IMR-90 (cell line): ENCODE results near the gene STX18. TPM values are rescaled to one million over a fixed set of nuclear protein-coding genes. Genes with fewer than 3 reads are reported as not detected.
A peak's percentile ranks its signal among the peaks of the same experiment; 100 is the strongest.

Experiments used
- ATAC-seq: fragments of 200-7000 bp; cut with Tn5 transposase; 2 replicates; pipeline ENCODE4 v1.9.1; 2020; ENCODE audit warnings: low read depth, mild to moderate bottlenecking, moderate library complexity
- BruUV-seq: library from RNA; stranded (reverse); fragments of 400-500 nt; replicated peaks from 2 replicates; lab custom pipeline; 2021; lab: Mats Ljungman, UMichigan
- CTCF ChIA-PET: fragments of 300-600 bp; formaldehyde crosslinking; extraction: SDS; loops from one replicate; lab custom pipeline; 2021; ENCODE audit warnings: antibody characterized with exemption; lab: Yijun Ruan, JAX
- POLR2A ChIA-PET: fragments of 300-600 bp; sonication (Branson Sonifier 250); formaldehyde crosslinking; loops from one replicate; lab custom pipeline; 2022; ENCODE audit warnings: antibody characterized with exemption; ENCODE audit not compliant: unreplicated experiment; lab: Charles Lee
- DNase-seq: peaks from one replicate; pipeline ENCODE4 v3.0.0; 2013
- H2AFZ ChIP-seq: replicated peaks from 2 replicates; pipeline ENCODE3; 2013; ENCODE audit warnings: low read length, mild to moderate bottlenecking; ENCODE audit not compliant: poor library complexity
- H2AK5ac ChIP-seq: 2 replicates; pipeline ENCODE4 v1.6.1; 2013; ENCODE audit warnings: low read depth, low read length, inconsistent platforms
- H2AK9ac ChIP-seq: replicated peaks from 2 replicates; pipeline ENCODE3; 2013; ENCODE audit warnings: mild to moderate bottlenecking, low read depth, low read length, moderate library complexity; ENCODE audit not compliant: poor library complexity
- H2BK120ac ChIP-seq: 2 replicates; pipeline ENCODE4 v1.6.1; 2013; ENCODE audit warnings: low read depth, low read length, inconsistent platforms
- H2BK15ac ChIP-seq: 3 replicates; pipeline ENCODE4 v1.6.1; 2013; ENCODE audit warnings: low read depth, low read length, inconsistent platforms
- H2BK20ac ChIP-seq: 2 replicates; pipeline ENCODE4 v1.6.1; 2013; ENCODE audit warnings: low read depth, mild to moderate bottlenecking, inconsistent platforms, low read length, moderate library complexity
- H2BK5ac ChIP-seq: 2 replicates; pipeline ENCODE4 v1.6.1; 2013; ENCODE audit warnings: mild to moderate bottlenecking, low read depth, low read length, inconsistent platforms; ENCODE audit not compliant: poor library complexity, severe bottlenecking
- H3K14ac ChIP-seq: replicated peaks from 2 replicates; pipeline ENCODE4 v1.6.1; 2013; ENCODE audit warnings: low read depth, low read length, inconsistent platforms
- H3K18ac ChIP-seq: 2 replicates; pipeline ENCODE4 v1.6.1; 2013; ENCODE audit warnings: low read depth, low read length, control low read depth
- H3K23ac ChIP-seq: 2 replicates; pipeline ENCODE4 v1.6.1; 2013; ENCODE audit warnings: low read depth, low read length, inconsistent platforms
- H3K27ac ChIP-seq: 2 replicates; pipeline ENCODE4 v1.5.1; 2013; ENCODE audit warnings: mild to moderate bottlenecking, control low read depth, low read length; ENCODE audit not compliant: insufficient read depth
- H3K27me3 ChIP-seq: 2 replicates; pipeline ENCODE4 v1.6.1; 2013; ENCODE audit warnings: low read length; ENCODE audit not compliant: control insufficient read depth, insufficient read depth
- H3K36me3 ChIP-seq: 2 replicates; pipeline ENCODE4 v1.6.1; 2013; ENCODE audit warnings: low read length, mixed read lengths; ENCODE audit not compliant: control insufficient read depth, insufficient read depth
- H3K4ac ChIP-seq: 2 replicates; pipeline ENCODE4 v1.6.1; 2013; ENCODE audit warnings: low read depth, low read length, inconsistent platforms
- H3K4me1 ChIP-seq: 2 replicates; pipeline ENCODE4 v1.6.1; 2013; ENCODE audit warnings: low read length, mixed read lengths; ENCODE audit not compliant: control insufficient read depth, insufficient read depth
- H3K4me2 ChIP-seq: 2 replicates; pipeline ENCODE4 v1.6.1; 2013; ENCODE audit warnings: low read depth, mild to moderate bottlenecking, control low read depth, low read length, moderate library complexity
- H3K4me3 ChIP-seq: 2 replicates; pipeline ENCODE4 v1.5.1; 2013; ENCODE audit warnings: low read depth, mild to moderate bottlenecking, control low read depth, low read length, moderate library complexity; ENCODE audit not compliant: insufficient read depth
- H3K56ac ChIP-seq: 2 replicates; pipeline ENCODE4 v1.6.1; 2013; ENCODE audit warnings: low read length, inconsistent platforms; ENCODE audit not compliant: insufficient read depth; ENCODE audit errors: extremely low read depth
- H3K79me1 ChIP-seq, 2 experiments: 2 replicates each; pipeline ENCODE4 v1.6.1; 2013; ENCODE audit warnings: low read length in 2 of 2, inconsistent platforms in 1 of 2, low read depth in 1 of 2
- H3K9ac ChIP-seq: 2 replicates; pipeline ENCODE4 v1.6.1; 2013; ENCODE audit warnings: low read depth, low read length, control low read depth
- H3K9me1 ChIP-seq: 2 replicates; pipeline ENCODE4 v1.6.1; 2013; ENCODE audit warnings: low read length, inconsistent platforms; ENCODE audit not compliant: insufficient read depth
- H3K9me3 ChIP-seq: 2 replicates; pipeline ENCODE4 v1.6.1; 2013; ENCODE audit warnings: low read length; ENCODE audit not compliant: control insufficient read depth, insufficient read depth
- H4K20me1 ChIP-seq: 2 replicates; pipeline ENCODE4 v1.6.1; 2013; ENCODE audit warnings: low read length, inconsistent platforms; ENCODE audit not compliant: insufficient read depth
- H4K5ac ChIP-seq: 2 replicates; pipeline ENCODE4 v1.6.1; 2013; ENCODE audit warnings: mild to moderate bottlenecking, low read depth, low read length, control low read depth
- H4K8ac ChIP-seq, 2 experiments: 2 replicates each; pipeline ENCODE4 v1.6.1; 2013; ENCODE audit warnings: low read depth in 2 of 2, low read length in 2 of 2, control low read depth in 1 of 2, inconsistent platforms in 1 of 2
- H4K91ac ChIP-seq: 2 replicates; pipeline ENCODE4 v1.6.1; 2013; ENCODE audit warnings: low read depth, low read length, inconsistent platforms; ENCODE audit not compliant: insufficient read depth
- CEBPB ChIP-seq: IDR thresholded peaks from 2 replicates; pipeline ENCODE4 v1.6.1; 2012; ENCODE audit warnings: low read depth, low read length, improper control_type of control experiment
- CHD1 ChIP-seq: IDR thresholded peaks from 2 replicates; pipeline ENCODE4 v1.6.1; 2012; ENCODE audit warnings: low read depth, low read length, improper control_type of control experiment
- NFE2L2 ChIP-seq: fragments of 150-350 bp; IDR thresholded peaks from 2 replicates; pipeline ENCODE4 v1.6.1; 2016; ENCODE audit warnings: low read depth, mild to moderate bottlenecking, low read length
- RCOR1 ChIP-seq: IDR thresholded peaks from 2 replicates; pipeline ENCODE4 v1.6.1; 2012; ENCODE audit warnings: mild to moderate bottlenecking, low read length, improper control_type of control experiment; ENCODE audit not compliant: insufficient replicate concordance
- SMC3 ChIP-seq: fragments of 150-350 bp; IDR thresholded peaks from 2 replicates; pipeline ENCODE4 v1.6.1; 2016; ENCODE audit warnings: low read depth, mild to moderate bottlenecking, antibody characterized with exemption, low read length, moderate library complexity
- WGBS, 2 experiments: methylation state at CpG; one replicate each; pipeline versions ENCODE4 v1.1.5 to v1.1.7; 2013; ENCODE audit warnings: missing lambda C conversion rate in 2 of 2; ENCODE audit not compliant: insufficient read length in 1 of 2; ENCODE audit errors: extremely low coverage in 2 of 2; 5-methylcytosine and 5-hydroxymethylcytosine counted together
- dilution Hi-C: fragments of 300-500 bp; cut with HindIII; formaldehyde crosslinking; loops from one replicate; pipeline ENCODE4 v1.14.3; 2018; ENCODE audit warnings: low sequenced_read_pairs; ENCODE audit not compliant: unreplicated experiment
- in situ Hi-C: fragments of 300-500 bp; cut with MboI; formaldehyde crosslinking; loops from 3 replicates; pipeline ENCODE4 v1.14.3; 2019; ENCODE audit warnings: low sequenced_read_pairs, inconsistent platforms, mixed read lengths
- intact Hi-C: fragments of 100-400 bp; cut with micrococcal nuclease; formaldehyde crosslinking; loops from 2 replicates; pipeline ENCODE4 v1.10.0; 2022
- polyA plus RNA-seq, 3 experiments: library from polyadenylated mRNA; depleted of rRNA; stranded (reverse); fragments of >200 nt; gene quantifications; 2 replicates each; pipeline ENCODE4 v1.2.3, GENCODE V29; 2012; ENCODE audit warnings: low replicate concordance in 1 of 3
- total RNA-seq: library from RNA; depleted of rRNA; stranded (reverse); fragments of >200 nt; gene quantifications from 2 replicates; pipeline ENCODE4 v1.2.3, GENCODE V29; 2012

Gene STX18
- total and polyA plus RNA-seq, 2 of the 4 experiments (the other 2 are of a cell fraction) = 20.1 to 23.4 TPM

GRCh38 chr4:4456816-4457578 is 84.9 kb downstream of the STX18 start:
- Histone ChIP-seq H2AFZ (no peak overlapping the region), H3K9me3 (no peaks in the 10 kb centered on the region), H3K4me1 (peaks cover 10% of the 10 kb centered on the region), H2BK15ac (no peak overlapping the region), H4K5ac (no peak overlapping the region), H3K14ac (no peak overlapping the region), H3K4ac (no peak overlapping the region), H4K8ac (no peak overlapping the region), H2AK5ac (no peak overlapping the region), H3K4me2 (no peak overlapping the region), H3K23ac (no peak overlapping the region), H3K27me3 (no peaks in the 10 kb centered on the region), H4K91ac (no peak overlapping the region; the same call in 1 of the 2 replicates), H3K9me1 (peaks cover 18% of the 10 kb centered on the region), H2BK20ac (no peak overlapping the region), H3K4me3 (no peak overlapping the region), H3K56ac (no peak overlapping the region), H3K36me3 (peaks cover 28% of the 10 kb centered on the region), H2BK5ac (no peak overlapping the region), H3K9ac (no peak overlapping the region), H3K18ac (no peak overlapping the region), H3K79me1 (peaks cover 18 to 25% of the 10 kb centered on the region in 2 experiments), H2BK120ac (no peak overlapping the region), H2AK9ac (no peak overlapping the region), H3K27ac (peak overlapping the region; percentile 40; the same call in 1 of the 2 replicates), H4K20me1 (no peaks in the 10 kb centered on the region)
- dilution Hi-C loops (no loop called here), in situ Hi-C loops (no loop called here), intact Hi-C loops (no loop called here)
- WGBS, 2 experiments = no CpG with 5 or more reads among the region's 8 CpGs
- TF ChIP-seq CHD1 (no peak), NFE2L2 (no peak), RCOR1 (no peak), SMC3 (no peak), CEBPB (peak; percentile 56)
- peak; percentile 15; the same call in 1 of the 2 replicates for ATAC-seq
- BruUV-seq = no TSS peak
- ChIA-PET POLR2A (no interaction called here), CTCF (interaction anchor here (0.5 to 1.5 kb wide), 3 partner anchors 17 to 854 kb away, joined by 3 to 8 read pairs (median 3); no protein-coding TSS in a partner anchor)
- no peak for DNase-seq
